Endodermal cell (in vitro differentiated cells): ENCODE data around the gene THAP11. TPM values are rescaled to one million over a fixed set of nuclear protein-coding genes. Genes with fewer than 3 reads are reported as not detected.

ENCODE experiments used
- DNase-seq: peaks from one replicate; pipeline ENCODE4 v3.0.0-alpha.2; 2017
- H3K27ac ChIP-seq: 2 replicates; pipeline ENCODE4 v1.5.1; 2013; ENCODE audit warnings: mild to moderate bottlenecking, low read depth, low read length, moderate library complexity
- H3K27me3 ChIP-seq: 2 replicates; pipeline ENCODE4 v1.6.1; 2013; ENCODE audit warnings: mild to moderate bottlenecking, low read length, moderate library complexity; ENCODE audit not compliant: insufficient read depth, control insufficient read depth, poor library complexity, severe bottlenecking
- H3K36me3 ChIP-seq: 2 replicates; pipeline ENCODE4 v1.7.0; 2013; ENCODE audit warnings: mild to moderate bottlenecking, low read length, moderate library complexity; ENCODE audit not compliant: control insufficient read depth, insufficient read depth
- H3K4me1 ChIP-seq: one replicate; pipeline ENCODE4 v1.7.0; 2013; ENCODE audit warnings: low read length; ENCODE audit not compliant: control insufficient read depth, insufficient read depth
- H3K4me3 ChIP-seq: 2 replicates; pipeline ENCODE4 v1.5.1; 2013; ENCODE audit warnings: mild to moderate bottlenecking, low read length, moderate library complexity
- H3K9ac ChIP-seq: 2 replicates; pipeline ENCODE4 v1.6.1; 2013; ENCODE audit warnings: mild to moderate bottlenecking, low read length, moderate library complexity; ENCODE audit not compliant: poor library complexity, severe bottlenecking; ENCODE audit errors: extremely low read depth
- H3K9me3 ChIP-seq: 2 replicates; pipeline ENCODE4 v1.6.1; 2013; ENCODE audit warnings: mild to moderate bottlenecking, low read length, moderate library complexity; ENCODE audit not compliant: control insufficient read depth
- H3K27ac Mint-ChIP-seq: 2 replicates; pipeline ENCODE4 v1.8.0; 2020; ENCODE audit warnings: mixed read lengths
- H3K27me3 Mint-ChIP-seq: 2 replicates; pipeline ENCODE4 v1.8.0; 2021; ENCODE audit warnings: mild to moderate bottlenecking, mixed read lengths; ENCODE audit not compliant: insufficient read depth
- H3K36me3 Mint-ChIP-seq: 2 replicates; pipeline ENCODE4 v1.8.0; 2020; ENCODE audit warnings: low read depth, mixed read lengths
- H3K4me1 Mint-ChIP-seq: 2 replicates; pipeline ENCODE4 v1.8.0; 2020; ENCODE audit warnings: mixed read lengths
- H3K4me3 Mint-ChIP-seq: 2 replicates; pipeline ENCODE4 v1.8.0; 2020; ENCODE audit warnings: mild to moderate bottlenecking, moderate library complexity, mixed read lengths
- H3K9me3 Mint-ChIP-seq: 2 replicates; pipeline ENCODE4 v1.8.0; 2020; ENCODE audit warnings: mild to moderate bottlenecking, mixed read lengths
- CTCF ChIP-seq: fragments of 200-600 bp; sonication (generic); conservative IDR thresholded peaks from 2 replicates; pipeline ENCODE4 v1.5.0; 2021; ENCODE audit warnings: antibody characterized with exemption, mild to moderate bottlenecking
- WGBS, 2 experiments: methylation state at CpG; one replicate each; pipeline versions ENCODE4 v1.1.5 to v1.1.7; 2013; ENCODE audit warnings: missing lambda C conversion rate in 2 of 2, mixed read lengths in 1 of 2; ENCODE audit not compliant: insufficient coverage in 1 of 2, insufficient read length in 1 of 2; 5-methylcytosine and 5-hydroxymethylcytosine counted together
- total RNA-seq, 2 donors: library from RNA; stranded (reverse); fragmentation: NEBNext Ultra II Directional in 1 of 2; extraction: Animal tissue kit (Norgen Biotek cat#: 25700) in 1 of 2; gene quantifications; 2 replicates in 1 of 2; 3 replicates in 1 of 2; pipeline ENCODE4 v1.2.1, GENCODE V29; 2021

Gene THAP11
- total RNA-seq, 2 donors from 2014 or later = 28.0 to 32.9 TPM

DNA sequence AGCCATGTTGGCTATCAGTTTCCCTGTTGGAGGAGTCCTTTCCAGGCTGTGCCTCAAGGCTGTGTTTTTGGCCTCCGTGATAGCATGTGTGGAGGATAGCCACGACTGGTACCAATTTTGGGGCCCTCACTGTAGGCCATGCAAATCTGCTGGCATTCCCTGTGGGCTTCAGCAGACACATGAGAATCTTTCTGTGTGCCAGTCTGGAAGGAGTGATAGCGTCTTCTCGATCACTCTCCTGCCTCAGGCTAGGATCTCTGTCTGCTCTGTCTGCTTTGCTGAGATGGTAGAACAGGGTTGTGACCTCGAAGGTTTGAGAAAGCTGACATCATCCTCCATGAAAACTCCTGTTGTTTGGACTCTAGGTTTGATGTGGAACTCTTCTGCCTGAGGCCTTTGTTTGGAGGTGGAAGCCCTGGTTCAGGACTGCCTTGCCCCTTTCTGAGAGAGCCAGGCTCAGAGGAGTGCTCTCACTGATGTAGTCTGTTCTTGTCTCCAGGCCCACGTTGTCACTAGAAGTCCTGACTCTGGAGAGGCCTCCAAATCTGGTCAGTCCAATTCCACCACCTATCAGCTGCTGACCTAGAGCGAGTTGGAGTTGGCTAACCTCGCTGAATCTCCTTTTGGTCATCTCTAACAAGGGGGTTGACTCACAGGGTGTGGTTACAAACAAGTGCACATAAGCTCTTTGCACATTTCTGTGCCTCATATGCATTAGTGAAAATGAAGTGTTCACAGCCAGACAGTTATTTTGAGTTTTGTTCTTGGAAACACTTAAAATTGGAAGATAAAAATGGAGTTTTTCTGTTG is 18.7 kb downstream of the THAP11 start:
- no peaks in the 10 kb centered on the region for H3K27me3 Mint-ChIP-seq
- H3K27ac Mint-ChIP-seq = peak overlapping the region; percentile 30
- H3K4me1 Mint-ChIP-seq = peaks cover 38% of the 10 kb centered on the region
- Histone ChIP-seq H3K4me1 (peaks cover 15% of the 10 kb centered on the region), H3K27me3 (no peaks in the 10 kb centered on the region), H3K4me3 (no peak overlapping the region), H3K9me3 (no peaks in the 10 kb centered on the region), H3K27ac (no peak overlapping the region), H3K9ac (no peak overlapping the region), H3K36me3 (peaks cover 59% of the 10 kb centered on the region)
- DNase-seq = no peak
- peaks cover 39% of the 10 kb centered on the region for H3K36me3 Mint-ChIP-seq
- no peak overlapping the region for H3K4me3 Mint-ChIP-seq
- 96 to 98% methylated on average over 7 to 8 of the region's 8 CpGs for WGBS, 2 experiments
- TF ChIP-seq CTCF = no peak
- H3K9me3 Mint-ChIP-seq = no peaks in the 10 kb centered on the region

DNA sequence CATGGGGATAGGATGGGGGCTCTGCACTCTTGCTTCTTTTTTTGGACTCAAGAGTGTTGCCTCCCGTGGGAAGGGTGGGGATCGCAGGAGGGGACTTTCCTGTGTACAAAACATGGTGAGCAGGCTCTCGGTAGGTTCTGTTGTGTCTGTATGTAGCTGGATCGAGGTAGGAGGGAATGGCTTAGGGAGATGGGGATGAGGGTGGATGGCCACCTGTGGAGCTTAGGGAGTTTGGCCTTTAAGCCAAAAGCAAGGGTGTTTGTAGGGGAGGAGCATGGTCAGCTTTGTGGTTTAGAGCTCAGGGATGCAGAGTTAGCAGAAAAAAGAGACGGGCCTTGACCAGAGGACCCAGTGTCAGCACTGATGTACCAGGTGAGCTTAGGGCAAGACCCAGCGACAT is 19.8 kb downstream of the THAP11 start:
- H3K27ac ChIP-seq = no peak overlapping the region
- H3K4me3 Mint-ChIP-seq = no peak overlapping the region
- H3K4me1 ChIP-seq = peaks cover 9% of the 10 kb centered on the region

More for the DNA sequence above, 19.8 kb downstream of the THAP11 start:
- no peak for TF ChIP-seq CTCF
- Mint-ChIP-seq H3K4me1 (peaks cover 32% of the 10 kb centered on the region), H3K27me3 (no peaks in the 10 kb centered on the region), H3K9me3 (no peaks in the 10 kb centered on the region), H3K27ac (peak overlapping the region; percentile 39), H3K36me3 (peaks cover 47% of the 10 kb centered on the region)
- H3K9ac ChIP-seq = no peak overlapping the region
- no peaks in the 10 kb centered on the region for H3K27me3 ChIP-seq
- H3K9me3 ChIP-seq = no peaks in the 10 kb centered on the region
- 96 to 97% methylated on average over 6 of the region's 6 CpGs for WGBS, 2 experiments
- peaks cover 70% of the 10 kb centered on the region for H3K36me3 ChIP-seq
- no peak for DNase-seq
- H3K4me3 ChIP-seq = no peak overlapping the region
